NCI-H2029 (cell line): ENCODE measurements around the gene DDAH1.
A peak's percentile ranks its signal among the peaks of the same experiment; 100 is the strongest.

Experiments
- DNase-seq: peaks from one replicate; lab custom pipeline; 2025; lab: John Stamatoyannopoulos, UW

DDAH1 gene

DNA sequence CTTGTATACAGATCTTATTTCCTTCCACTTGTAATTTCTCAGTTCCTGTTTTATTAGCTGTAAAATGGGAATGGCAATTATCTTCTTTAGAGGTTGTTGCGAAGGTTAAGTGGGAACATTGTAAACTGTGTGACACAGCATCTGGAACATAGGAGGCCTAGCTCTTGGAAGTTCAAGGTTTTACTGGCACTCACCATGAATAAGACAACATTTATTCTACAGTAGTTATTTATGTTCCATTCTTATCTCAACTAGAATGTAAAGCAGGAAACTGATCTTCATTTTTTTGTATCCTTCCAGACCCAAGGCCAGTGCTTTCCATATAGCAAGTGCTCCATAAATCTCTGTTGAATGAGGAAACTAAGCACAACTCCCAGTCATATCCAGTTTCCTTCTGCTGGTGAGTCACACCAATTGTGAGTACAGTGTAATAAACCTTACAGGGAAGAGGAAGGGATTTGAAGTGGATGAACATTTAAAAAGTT is 189.9 kb downstream of the DDAH1 start:
- peak; percentile 62 for DNase-seq

DNA sequence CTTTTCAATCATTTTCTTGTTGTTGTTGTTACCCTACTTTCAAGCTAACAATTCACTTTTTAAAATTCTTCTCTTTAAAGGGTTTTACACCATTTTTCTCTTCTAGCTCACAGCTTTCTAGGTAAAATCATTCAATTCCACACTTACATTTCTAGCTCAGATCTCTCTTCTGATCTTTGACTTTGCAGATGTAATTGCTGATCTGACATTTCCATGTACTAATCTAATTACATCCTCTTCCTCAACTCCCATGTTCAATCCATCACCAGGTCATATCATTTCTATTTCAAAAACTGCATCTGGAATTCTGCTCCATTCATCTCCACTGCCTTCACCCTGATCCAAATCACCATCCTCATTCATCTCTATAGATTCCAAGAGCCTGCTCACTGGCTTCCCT is 191.6 kb downstream of the DDAH1 start:
- no peak for DNase-seq

DNA sequence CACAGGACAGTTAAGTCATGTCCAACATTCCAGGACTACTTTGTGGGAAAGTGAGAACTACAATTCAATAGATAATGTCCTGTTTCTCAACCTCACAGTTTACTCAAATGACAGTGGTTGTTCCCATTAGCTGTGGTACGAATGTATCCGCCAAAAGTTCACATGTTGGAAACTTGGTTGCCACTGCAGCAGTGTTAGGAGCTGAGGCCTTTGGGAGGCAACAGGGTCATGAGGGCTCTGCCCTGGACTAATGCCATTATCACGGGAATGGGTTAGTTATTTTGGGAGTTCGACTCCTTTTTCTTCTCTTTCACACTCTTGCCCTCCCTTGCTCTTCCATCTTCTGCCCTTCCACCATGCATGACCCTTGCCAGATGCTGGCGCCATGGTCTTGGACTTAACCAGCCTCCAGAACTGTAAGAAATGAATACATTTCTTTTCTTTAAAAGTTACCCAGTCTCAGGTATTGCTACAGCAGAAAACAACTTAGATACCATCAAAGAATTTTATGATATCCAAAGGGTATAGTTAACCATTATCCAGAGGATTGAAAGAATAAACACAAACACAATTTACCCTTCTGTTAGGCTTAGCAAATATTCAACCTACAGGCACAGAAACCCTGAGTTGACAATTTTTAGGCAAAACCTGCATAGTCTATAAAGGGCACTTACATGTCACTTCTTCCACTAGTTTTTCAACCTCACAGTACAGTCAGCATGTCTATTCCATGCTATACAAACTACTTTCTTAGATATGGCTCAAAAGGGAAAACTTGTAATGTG is 196.0 kb downstream of the DDAH1 start:
- no peak for DNase-seq
